GM19099 (cell line): ENCODE measurements around the gene VIPR2.

Source experiments
- POLR2A ChIP-seq: IDR thresholded peaks from 3 replicates; pipeline ENCODE4 v1.6.1; 2011; ENCODE audit warnings: low read depth; ENCODE audit not compliant: insufficient read length; ENCODE audit errors: extremely low read depth

Gene VIPR2

GRCh38 chr7:159027789-159028507 is 116.7 kb downstream of the VIPR2 start:
- no peak for TF ChIP-seq POLR2A

- TF ChIP-seq POLR2A = no peak
Measured at GRCh38 chr7:159027056-159027788, 117.4 kb downstream of the VIPR2 start.

GRCh38 chr7:159026271-159027055 is 118.2 kb downstream of the VIPR2 start:
- no peak for TF ChIP-seq POLR2A

GRCh38 chr7:159025161-159025779 is 119.4 kb downstream of the VIPR2 start:
- TF ChIP-seq POLR2A = no peak

- TF ChIP-seq POLR2A = no peak
Measured at GRCh38 chr7:159024280-159024951, 120.3 kb downstream of the VIPR2 start.

- TF ChIP-seq POLR2A = no peak
Measured at GRCh38 chr7:159023746-159024145, 120.9 kb downstream of the VIPR2 start.

GRCh38 chr7:159023206-159023605 is 121.5 kb downstream of the VIPR2 start:
- TF ChIP-seq POLR2A = no peak

- TF ChIP-seq POLR2A = no peak
Measured at GRCh38 chr7:159022238-159022993, 122.3 kb downstream of the VIPR2 start.

- TF ChIP-seq POLR2A = no peak
Measured at GRCh38 chr7:159020987-159021386, 123.7 kb downstream of the VIPR2 start.

- no peak for TF ChIP-seq POLR2A
Measured at GRCh38 chr7:159019111-159019510, 125.6 kb downstream of the VIPR2 start.

GRCh38 chr7:159017741-159018140 is 126.9 kb downstream of the VIPR2 start:
- TF ChIP-seq POLR2A = no peak

GRCh38 chr7:159017210-159017609 is 127.5 kb downstream of the VIPR2 start:
- TF ChIP-seq POLR2A = no peak

GRCh38 chr7:159016591-159016990 is 128.1 kb downstream of the VIPR2 start:
- no peak for TF ChIP-seq POLR2A

- no peak for TF ChIP-seq POLR2A
Measured at GRCh38 chr7:159015454-159016410, 128.9 kb downstream of the VIPR2 start.
